SK-N-SH treated with all-trans-retinoic acid at 6 μM for 48 hours (cell line): ENCODE data around the gene TLCD3A.
"Not testable (repeated sequence)": the region's sequence is repeated elsewhere in the genome, so short reads cannot be mapped to it uniquely, and the experiment has no call there.

ENCODE experiments used
- ATAC-seq: fragments of 200-7000 bp; cut with Tn5 transposase; 3 replicates; pipeline ENCODE4 v1.9.1; 2020; ENCODE audit warnings: mild to moderate bottlenecking, moderate library complexity
- ARNTL ChIP-seq: fragments of 450-650 bp; formaldehyde crosslinking; IDR thresholded peaks from 2 replicates; pipeline ENCODE4 v1.5.0; 2020; ENCODE audit warnings: low read depth, mild to moderate bottlenecking, moderate library complexity, borderline replicate concordance
- BACH2 ChIP-seq: fragments of 250-450 bp; sonication (Bioruptor Pico); IDR thresholded peaks from 2 replicates; pipeline ENCODE4 v1.9.0; 2021; ENCODE audit warnings: mild to moderate bottlenecking, borderline replicate concordance
- CSDC2 ChIP-seq: fragments of 250-450 bp; sonication (Bioruptor Pico); IDR thresholded peaks from 2 replicates; pipeline ENCODE4 v1.5.0; 2020; ENCODE audit warnings: mild to moderate bottlenecking, moderate library complexity
- CSRNP3 ChIP-seq: fragments of 250-450 bp; sonication (Bioruptor Pico); IDR thresholded peaks from 2 replicates; pipeline ENCODE4 v1.5.1; 2021; ENCODE audit warnings: mild to moderate bottlenecking, moderate library complexity
- ESRRG ChIP-seq: fragments of 250-450 bp; sonication (Bioruptor Pico); IDR thresholded peaks from 2 replicates; pipeline ENCODE4 v1.6.1; 2021; ENCODE audit warnings: mild to moderate bottlenecking
- GLIS3 ChIP-seq: fragments of 250-450 bp; sonication (Bioruptor Pico); IDR thresholded peaks from 2 replicates; pipeline ENCODE4 v1.5.0; 2020; ENCODE audit warnings: mild to moderate bottlenecking, moderate library complexity
- ISL1 ChIP-seq: fragments of 250-450 bp; sonication (Bioruptor Pico); IDR thresholded peaks from 2 replicates; pipeline ENCODE4 v2.1.2; 2022; ENCODE audit warnings: mild to moderate bottlenecking, moderate library complexity
- OSR1 ChIP-seq: fragments of 250-450 bp; sonication (Bioruptor Pico); IDR thresholded peaks from 2 replicates; pipeline ENCODE4 v1.8.0; 2022; ENCODE audit warnings: moderate library complexity, mild to moderate bottlenecking, inconsistent platforms
- POU6F1 ChIP-seq: fragments of 250-450 bp; sonication (Bioruptor Pico); IDR thresholded peaks from 2 replicates; pipeline ENCODE4 v1.8.0; 2021; ENCODE audit warnings: low read depth, mild to moderate bottlenecking, moderate library complexity, borderline replicate concordance
- PPARA ChIP-seq: fragments of 250-450 bp; sonication (Bioruptor Pico); IDR thresholded peaks from 2 replicates; pipeline ENCODE4 v1.5.0; 2020; ENCODE audit warnings: mild to moderate bottlenecking, borderline replicate concordance
- RARB ChIP-seq: fragments of 250-450 bp; sonication (Bioruptor Pico); IDR thresholded peaks from 2 replicates; pipeline ENCODE4 v1.8.0; 2021; ENCODE audit warnings: mild to moderate bottlenecking, moderate library complexity
- TCF4 ChIP-seq: fragments of 250-450 bp; sonication (Bioruptor Pico); IDR thresholded peaks from 2 replicates; pipeline ENCODE4 v1.8.0; 2021; ENCODE audit warnings: mild to moderate bottlenecking, moderate library complexity, borderline replicate concordance
- TOX ChIP-seq: fragments of 250-450 bp; sonication (Bioruptor Pico); IDR thresholded peaks from 2 replicates; pipeline ENCODE4 v1.8.0; 2021; ENCODE audit warnings: mild to moderate bottlenecking, moderate library complexity, borderline replicate concordance
- ZC3H10 ChIP-seq: fragments of 250-450 bp; sonication (Bioruptor Pico); IDR thresholded peaks from 2 replicates; pipeline ENCODE4 v1.5.1; 2021; ENCODE audit warnings: mild to moderate bottlenecking, moderate library complexity
- ZFP3 ChIP-seq: fragments of 250-450 bp; sonication (Bioruptor Pico); IDR thresholded peaks from 2 replicates; pipeline ENCODE4 v1.5.0; 2020; ENCODE audit warnings: mild to moderate bottlenecking, moderate library complexity
- ZNF565 ChIP-seq: fragments of 450-650 bp; formaldehyde crosslinking; conservative IDR thresholded peaks from 2 replicates; pipeline ENCODE4 v1.5.0; 2020; ENCODE audit warnings: low read depth, mild to moderate bottlenecking, moderate library complexity
- ZNF70 ChIP-seq: fragments of 450-650 bp; formaldehyde crosslinking; IDR thresholded peaks from 2 replicates; pipeline ENCODE4 v1.5.0; 2020; ENCODE audit warnings: mild to moderate bottlenecking, moderate library complexity
- ZNF8 ChIP-seq: fragments of 450-650 bp; formaldehyde crosslinking; IDR thresholded peaks from 2 replicates; pipeline ENCODE4 v1.5.0; 2020; ENCODE audit warnings: mild to moderate bottlenecking, moderate library complexity
- TF ChIP-seq, protein P1 (sequence below): fragments of 250-450 bp; sonication (Bioruptor Pico); IDR thresholded peaks from 2 replicates; pipeline ENCODE4 v1.5.1; 2020; ENCODE audit warnings: low read depth, mild to moderate bottlenecking, moderate library complexity
- TF ChIP-seq, protein P2 (sequence below): fragments of 250-450 bp; sonication (Bioruptor Pico); IDR thresholded peaks from 2 replicates; pipeline ENCODE4 v1.8.0; 2020; ENCODE audit warnings: mild to moderate bottlenecking, moderate library complexity, borderline replicate concordance
- TF ChIP-seq, protein P3 (sequence below): fragments of 250-450 bp; sonication (Bioruptor Pico); IDR thresholded peaks from 2 replicates; pipeline ENCODE4 v1.5.0; 2020; ENCODE audit warnings: mild to moderate bottlenecking, moderate library complexity

The TLCD3A gene

GRCh38 chr17:753418-753817, 21.0 kb downstream of the TLCD3A start:
- ATAC-seq, result no peak
- no peak for TF ChIP-seq ZNF8
- TF ChIP-seq TOX (CRISPR knock-in tag), result no peak
- TF ChIP-seq CSDC2, result no peak
- TF ChIP-seq ESRRG (CRISPR knock-in tag), result no peak
- no peak for TF ChIP-seq ZNF70 (CRISPR knock-in tag)
- TF ChIP-seq, protein P1, sequence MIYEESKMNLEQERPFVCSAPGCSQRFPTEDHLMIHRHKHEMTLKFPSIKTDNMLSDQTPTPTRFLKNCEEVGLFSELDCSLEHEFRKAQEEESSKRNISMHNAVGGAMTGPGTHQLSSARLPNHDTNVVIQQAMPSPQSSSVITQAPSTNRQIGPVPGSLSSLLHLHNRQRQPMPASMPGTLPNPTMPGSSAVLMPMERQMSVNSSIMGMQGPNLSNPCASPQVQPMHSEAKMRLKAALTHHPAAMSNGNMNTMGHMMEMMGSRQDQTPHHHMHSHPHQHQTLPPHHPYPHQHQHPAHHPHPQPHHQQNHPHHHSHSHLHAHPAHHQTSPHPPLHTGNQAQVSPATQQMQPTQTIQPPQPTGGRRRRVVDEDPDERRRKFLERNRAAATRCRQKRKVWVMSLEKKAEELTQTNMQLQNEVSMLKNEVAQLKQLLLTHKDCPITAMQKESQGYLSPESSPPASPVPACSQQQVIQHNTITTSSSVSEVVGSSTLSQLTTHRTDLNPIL, result no peak
- TF ChIP-seq PPARA, result no peak
- TF ChIP-seq TCF4 (CRISPR knock-in tag), result no peak
- no peak for TF ChIP-seq CSRNP3 (CRISPR knock-in tag)
- TF ChIP-seq, protein P2, sequence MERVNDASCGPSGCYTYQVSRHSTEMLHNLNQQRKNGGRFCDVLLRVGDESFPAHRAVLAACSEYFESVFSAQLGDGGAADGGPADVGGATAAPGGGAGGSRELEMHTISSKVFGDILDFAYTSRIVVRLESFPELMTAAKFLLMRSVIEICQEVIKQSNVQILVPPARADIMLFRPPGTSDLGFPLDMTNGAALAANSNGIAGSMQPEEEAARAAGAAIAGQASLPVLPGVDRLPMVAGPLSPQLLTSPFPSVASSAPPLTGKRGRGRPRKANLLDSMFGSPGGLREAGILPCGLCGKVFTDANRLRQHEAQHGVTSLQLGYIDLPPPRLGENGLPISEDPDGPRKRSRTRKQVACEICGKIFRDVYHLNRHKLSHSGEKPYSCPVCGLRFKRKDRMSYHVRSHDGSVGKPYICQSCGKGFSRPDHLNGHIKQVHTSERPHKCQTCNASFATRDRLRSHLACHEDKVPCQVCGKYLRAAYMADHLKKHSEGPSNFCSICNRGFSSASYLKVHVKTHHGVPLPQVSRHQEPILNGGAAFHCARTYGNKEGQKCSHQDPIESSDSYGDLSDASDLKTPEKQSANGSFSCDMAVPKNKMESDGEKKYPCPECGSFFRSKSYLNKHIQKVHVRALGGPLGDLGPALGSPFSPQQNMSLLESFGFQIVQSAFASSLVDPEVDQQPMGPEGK, result no peak
- no peak for TF ChIP-seq ISL1 (CRISPR knock-in tag)
- no peak for TF ChIP-seq ZC3H10 (CRISPR knock-in tag)
- TF ChIP-seq ARNTL (CRISPR knock-in tag), result no peak
- no peak for TF ChIP-seq RARB (CRISPR knock-in tag)
- TF ChIP-seq BACH2 (CRISPR knock-in tag), result no peak
- TF ChIP-seq OSR1, result no peak
- TF ChIP-seq POU6F1 (CRISPR knock-in tag), result no peak
- TF ChIP-seq GLIS3 (CRISPR knock-in tag), result no peak
- TF ChIP-seq, all 23 proteins: peak for 0

- not testable (repeated sequence) for ATAC-seq
Observed at GRCh38 chr17:755319-755961, 23.0 kb downstream of the TLCD3A start.

DNA sequence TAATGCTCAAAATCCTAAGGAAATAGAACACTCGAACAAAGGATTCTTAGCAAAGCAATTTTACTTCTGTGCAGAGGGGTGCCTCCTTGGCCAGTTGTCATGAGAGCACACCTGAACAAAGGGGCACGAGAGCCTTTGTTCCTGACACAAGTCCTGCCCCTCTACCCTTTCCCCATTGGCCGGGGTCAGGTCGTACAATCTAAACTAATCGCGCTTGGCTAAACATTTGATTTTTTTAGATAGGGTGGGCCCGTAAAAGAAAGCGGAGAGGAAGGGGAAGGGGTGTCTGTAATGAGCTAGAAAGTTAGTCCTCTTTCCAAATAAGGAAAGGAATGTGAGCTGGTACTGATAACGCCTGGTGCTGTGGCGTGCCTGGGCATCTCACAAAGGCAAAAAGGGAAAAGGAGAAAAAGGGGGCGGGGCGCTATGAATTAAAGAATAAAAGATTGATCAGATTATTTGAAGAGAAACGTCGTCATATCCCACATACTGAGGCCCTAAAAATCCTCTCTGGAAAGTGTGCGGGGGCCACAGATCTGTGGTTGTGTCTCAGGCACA, 23.7 kb downstream of the TLCD3A start:
- not testable (repeated sequence) for ATAC-seq

DNA sequence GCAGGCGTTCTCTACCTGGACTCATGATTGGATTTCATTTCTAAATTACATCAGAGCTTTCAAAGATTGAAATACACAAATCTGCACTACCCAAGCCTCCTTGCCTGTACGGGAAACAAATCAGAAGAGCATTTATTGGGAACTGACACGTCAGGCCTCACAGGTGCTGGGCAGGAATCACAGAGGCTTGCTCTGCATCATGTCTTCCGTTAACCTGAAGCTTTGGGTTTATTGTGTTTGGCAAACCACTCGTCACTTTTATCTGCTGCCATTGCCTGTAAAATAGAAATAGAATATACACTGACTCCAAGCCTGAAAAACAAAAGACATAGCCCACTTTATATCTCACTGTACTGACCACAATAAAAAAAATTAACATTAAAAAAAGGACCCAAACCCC, 27.6 kb downstream of the TLCD3A start:
- no peak for TF ChIP-seq CSDC2
- TF ChIP-seq ARNTL (CRISPR knock-in tag), result no peak
- TF ChIP-seq TOX (CRISPR knock-in tag), result no peak
- no peak for TF ChIP-seq CSRNP3 (CRISPR knock-in tag)
- TF ChIP-seq RARB (CRISPR knock-in tag), result no peak
- TF ChIP-seq, protein P3, sequence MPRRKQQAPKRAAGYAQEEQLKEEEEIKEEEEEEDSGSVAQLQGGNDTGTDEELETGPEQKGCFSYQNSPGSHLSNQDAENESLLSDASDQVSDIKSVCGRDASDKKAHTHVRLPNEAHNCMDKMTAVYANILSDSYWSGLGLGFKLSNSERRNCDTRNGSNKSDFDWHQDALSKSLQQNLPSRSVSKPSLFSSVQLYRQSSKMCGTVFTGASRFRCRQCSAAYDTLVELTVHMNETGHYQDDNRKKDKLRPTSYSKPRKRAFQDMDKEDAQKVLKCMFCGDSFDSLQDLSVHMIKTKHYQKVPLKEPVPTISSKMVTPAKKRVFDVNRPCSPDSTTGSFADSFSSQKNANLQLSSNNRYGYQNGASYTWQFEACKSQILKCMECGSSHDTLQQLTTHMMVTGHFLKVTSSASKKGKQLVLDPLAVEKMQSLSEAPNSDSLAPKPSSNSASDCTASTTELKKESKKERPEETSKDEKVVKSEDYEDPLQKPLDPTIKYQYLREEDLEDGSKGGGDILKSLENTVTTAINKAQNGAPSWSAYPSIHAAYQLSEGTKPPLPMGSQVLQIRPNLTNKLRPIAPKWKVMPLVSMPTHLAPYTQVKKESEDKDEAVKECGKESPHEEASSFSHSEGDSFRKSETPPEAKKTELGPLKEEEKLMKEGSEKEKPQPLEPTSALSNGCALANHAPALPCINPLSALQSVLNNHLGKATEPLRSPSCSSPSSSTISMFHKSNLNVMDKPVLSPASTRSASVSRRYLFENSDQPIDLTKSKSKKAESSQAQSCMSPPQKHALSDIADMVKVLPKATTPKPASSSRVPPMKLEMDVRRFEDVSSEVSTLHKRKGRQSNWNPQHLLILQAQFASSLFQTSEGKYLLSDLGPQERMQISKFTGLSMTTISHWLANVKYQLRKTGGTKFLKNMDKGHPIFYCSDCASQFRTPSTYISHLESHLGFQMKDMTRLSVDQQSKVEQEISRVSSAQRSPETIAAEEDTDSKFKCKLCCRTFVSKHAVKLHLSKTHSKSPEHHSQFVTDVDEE (CRISPR knock-in tag), result no peak
- no peak for TF ChIP-seq GLIS3 (CRISPR knock-in tag)
- TF ChIP-seq, protein P1, result no peak
- no peak for TF ChIP-seq TCF4 (CRISPR knock-in tag)
- no peak for TF ChIP-seq BACH2 (CRISPR knock-in tag)
- no peak for TF ChIP-seq ZNF565
- TF ChIP-seq ZNF8, result no peak
- TF ChIP-seq ZFP3 (CRISPR knock-in tag), result no peak
- no peak for TF ChIP-seq ESRRG (CRISPR knock-in tag)
- no peak for TF ChIP-seq OSR1
- TF ChIP-seq, all 23 proteins: peak for 0
- no peak for ATAC-seq
